ENCODE data around the gene DMGDH. TPM values are rescaled to one million over a fixed set of nuclear protein-coding genes. Genes with fewer than 3 reads are reported as not detected.

DMGDH gene
- total RNA-seq, 1 experiment from 2014 or later, result not detected

GRCh38 chr5:79020861-79021561, 48.5 kb downstream of the DMGDH start:
- H3K9me3 Mint-ChIP-seq, result no peaks in the 10 kb centered on the region
- TF ChIP-seq, protein P1, sequence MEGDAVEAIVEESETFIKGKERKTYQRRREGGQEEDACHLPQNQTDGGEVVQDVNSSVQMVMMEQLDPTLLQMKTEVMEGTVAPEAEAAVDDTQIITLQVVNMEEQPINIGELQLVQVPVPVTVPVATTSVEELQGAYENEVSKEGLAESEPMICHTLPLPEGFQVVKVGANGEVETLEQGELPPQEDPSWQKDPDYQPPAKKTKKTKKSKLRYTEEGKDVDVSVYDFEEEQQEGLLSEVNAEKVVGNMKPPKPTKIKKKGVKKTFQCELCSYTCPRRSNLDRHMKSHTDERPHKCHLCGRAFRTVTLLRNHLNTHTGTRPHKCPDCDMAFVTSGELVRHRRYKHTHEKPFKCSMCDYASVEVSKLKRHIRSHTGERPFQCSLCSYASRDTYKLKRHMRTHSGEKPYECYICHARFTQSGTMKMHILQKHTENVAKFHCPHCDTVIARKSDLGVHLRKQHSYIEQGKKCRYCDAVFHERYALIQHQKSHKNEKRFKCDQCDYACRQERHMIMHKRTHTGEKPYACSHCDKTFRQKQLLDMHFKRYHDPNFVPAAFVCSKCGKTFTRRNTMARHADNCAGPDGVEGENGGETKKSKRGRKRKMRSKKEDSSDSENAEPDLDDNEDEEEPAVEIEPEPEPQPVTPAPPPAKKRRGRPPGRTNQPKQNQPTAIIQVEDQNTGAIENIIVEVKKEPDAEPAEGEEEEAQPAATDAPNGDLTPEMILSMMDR (conservative IDR thresholded peaks at IDR 0.05), result peak; percentile 91
- WGBS (ENCODE audit: extremely low coverage, insufficient read length, low lambda C conversion rate), result no CpG with 5 or more reads among the region's 14 CpGs
- no peaks in the 10 kb centered on the region for H4K20me1 ChIP-seq (ENCODE audit: control insufficient read depth, insufficient read depth, insufficient read length)
- H3K9me3 ChIP-seq (ENCODE audit: control insufficient read depth, low read depth, low read length), result no peaks in the 10 kb centered on the region
- no peak overlapping the region for H2AK5ac ChIP-seq (ENCODE audit: insufficient read length, low read length)
- H3K36me3 Mint-ChIP-seq (ENCODE audit: insufficient read depth in 1 of 3, low read depth in 3 of 3), result no peaks in the 10 kb centered on the region
- no peak overlapping the region for H3T11ph ChIP-seq (ENCODE audit: low read length)
- H3K4me3 Mint-ChIP-seq, result peak overlapping the region; percentile 1 to 28; a peak in 2 of 5 replicates
- H2BK5ac ChIP-seq (ENCODE audit: insufficient read length, low read length), result no peak overlapping the region
- H3K4me1 Mint-ChIP-seq, result peaks cover 25 to 26% of the 10 kb centered on the region in 2 experiments
- no peak overlapping the region for H4K91ac ChIP-seq (ENCODE audit: insufficient read length, low read depth, low read length)
- peak; percentile 52 for DNase-seq
- H3K4me1 ChIP-seq (ENCODE audit: insufficient read depth, low read length), result peaks cover 6% of the 10 kb centered on the region; the same call in 1 of the 2 replicates
- H2BK20ac ChIP-seq (ENCODE audit: low read depth, low read length, poor library complexity, severe bottlenecking), result no peak overlapping the region
- peaks cover 2% of the 10 kb centered on the region for H3K27me3 Mint-ChIP-seq (ENCODE audit: low read depth)
- H4K8ac ChIP-seq (replicated peaks; ENCODE audit: insufficient read length, low read depth, low read length), result no peak overlapping the region
- no peak overlapping the region for H3K4ac ChIP-seq (ENCODE audit: low read depth, low read length)
- no peak overlapping the region for H2BK12ac ChIP-seq (ENCODE audit: insufficient read length, low read depth, low read length)
- H3K18ac ChIP-seq (ENCODE audit: insufficient read length, low read depth, low read length), result no peak overlapping the region
- no peak overlapping the region for H4K5ac ChIP-seq (ENCODE audit: insufficient read length, low read depth, low read length)
- no peak overlapping the region for H3K14ac ChIP-seq (ENCODE audit: insufficient read depth, low read length)
- H3K79me2 ChIP-seq (ENCODE audit: insufficient read depth, low read length), result no peaks in the 10 kb centered on the region
- H3K56ac ChIP-seq (ENCODE audit: insufficient read length, low read depth, low read length), result no peak overlapping the region
- H3K27ac ChIP-seq (ENCODE audit: insufficient read length, low read depth, low read length), result no peak overlapping the region
- no peaks in the 10 kb centered on the region for H3K23me2 ChIP-seq (ENCODE audit: insufficient read length, low read depth, low read length, poor library complexity, severe bottlenecking)
- H3K79me1 ChIP-seq (ENCODE audit: insufficient read depth, low read depth, low read length, poor library complexity, severe bottlenecking), result no peaks in the 10 kb centered on the region
- no peak overlapping the region for H2BK120ac ChIP-seq (ENCODE audit: low read depth, low read length, poor library complexity, severe bottlenecking)
- H2AFZ ChIP-seq (ENCODE audit: low read length), result no peak overlapping the region
- no peak overlapping the region for H3K9ac ChIP-seq (ENCODE audit: extremely low read depth, insufficient read length, low read length)
- no peak overlapping the region for H3K4me2 ChIP-seq (ENCODE audit: insufficient read depth, insufficient read length, low read length)
- no peak overlapping the region for H3K23ac ChIP-seq (ENCODE audit: insufficient read length, low read depth, low read length)
- no peaks in the 10 kb centered on the region for H3K27me3 ChIP-seq (ENCODE audit: insufficient read depth, low read length)
- H3K27ac Mint-ChIP-seq, result no peak overlapping the region
- no peak overlapping the region for H2BK15ac ChIP-seq (ENCODE audit: low read depth, low read length)

Measured in H9 (cell line).